SIG-M5 treated with dmso at 0.1 percent for 504 hours (cell line): ENCODE data around the gene AURKB.
"Not testable (repeated sequence)": the region's sequence is repeated elsewhere in the genome, so short reads cannot be mapped to it uniquely, and the experiment has no call there.

Source experiments
- DNase-seq: peaks from one replicate; lab custom pipeline; 2025; ENCODE audit not compliant: unreplicated experiment; lab: John Stamatoyannopoulos, UW

AURKB gene

GRCh38 chr17:8209907-8210760 lies at the start of gene AURKB:
Gene AURKB (minus strand): TSS chr17:8210575. CDS start chr17:8210224, 351 bp downstream.
- peak; percentile 89 for DNase-seq

GRCh38 chr17:8257801-8258200 lies 47.4 kb upstream of the AURKB start:
- no peak for DNase-seq

GRCh38 chr17:8256691-8257090 lies 46.3 kb upstream of the AURKB start:
- DNase-seq: no peak

GRCh38 chr17:8256291-8256690 lies 45.9 kb upstream of the AURKB start:
- DNase-seq: no peak

- no peak for DNase-seq
These were observed 45.1 kb upstream of the AURKB start for GRCh38 chr17:8255499-8255898.

GRCh38 chr17:8254881-8255280 lies 44.5 kb upstream of the AURKB start:
- DNase-seq: no peak

GRCh38 chr17:8253801-8254200 lies 43.4 kb upstream of the AURKB start:
- DNase-seq: no peak

- not testable (repeated sequence) for DNase-seq
These were observed 41.0 kb upstream of the AURKB start for GRCh38 chr17:8251411-8251810.

GRCh38 chr17:8249621-8250500 lies 39.5 kb upstream of the AURKB start:
- no peak for DNase-seq

- DNase-seq: peak; percentile 84
These were observed 38.6 kb upstream of the AURKB start, which contains the start of gene PFAS for GRCh38 chr17:8248751-8249607. Gene PFAS (plus strand): TSS chr17:8249289. CDS start chr17:8253938, 4,649 bp downstream.

GRCh38 chr17:8244768-8245167 lies 34.4 kb upstream of the AURKB start:
- no peak for DNase-seq

- DNase-seq: no peak
These were observed 33.5 kb upstream of the AURKB start for GRCh38 chr17:8243827-8244226.

GRCh38 chr17:8237886-8238285 lies 27.5 kb upstream of the AURKB start:
- no peak for DNase-seq

- no peak for DNase-seq
These were observed 26.8 kb upstream of the AURKB start for GRCh38 chr17:8237175-8237574.

GRCh38 chr17:8235676-8236075 lies 25.3 kb upstream of the AURKB start:
- no peak for DNase-seq

GRCh38 chr17:8234361-8235270 lies 24.2 kb upstream of the AURKB start:
- no peak for DNase-seq

- DNase-seq: no peak
These were observed 21.3 kb upstream of the AURKB start for GRCh38 chr17:8231701-8232100.

- no peak for DNase-seq
These were observed 16.8 kb upstream of the AURKB start for GRCh38 chr17:8227238-8227581.

GRCh38 chr17:8226536-8227237 lies 16.3 kb upstream of the AURKB start:
- DNase-seq: peak; percentile 81
